ENCODE results near the gene GANAB.

The GANAB gene

DNA sequence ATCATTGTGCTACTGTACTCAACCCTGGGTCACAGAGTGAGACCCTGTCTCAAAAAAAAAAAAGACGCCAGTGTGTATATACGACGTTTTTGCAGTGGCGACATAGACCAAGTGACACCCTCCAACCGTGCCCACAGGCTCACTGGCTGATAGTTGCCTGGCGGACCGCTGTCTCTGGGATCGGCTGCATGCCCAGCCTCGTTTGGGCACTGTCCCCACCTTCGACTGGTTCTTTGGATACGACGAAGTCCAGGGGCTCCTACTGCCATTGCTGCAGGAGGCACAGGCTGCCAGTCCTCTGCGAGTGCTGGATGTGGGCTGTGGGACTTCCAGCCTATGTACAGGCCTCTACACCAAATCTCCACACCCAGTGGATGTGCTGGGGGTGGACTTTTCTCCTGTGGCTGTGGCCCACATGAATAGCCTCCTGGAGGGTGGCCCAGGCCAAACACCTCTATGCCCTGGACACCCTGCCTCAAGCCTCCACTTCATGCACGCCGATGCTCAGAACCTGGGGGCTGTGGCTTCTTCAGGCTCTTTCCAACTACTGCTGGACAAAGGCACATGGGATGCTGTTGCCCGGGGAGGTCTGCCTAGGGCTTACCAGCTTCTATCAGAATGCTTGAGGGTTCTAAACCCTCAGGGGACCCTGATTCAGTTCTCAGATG, 20.0 kb upstream of the GANAB start:
- TF ChIP-seq, protein P1, sequence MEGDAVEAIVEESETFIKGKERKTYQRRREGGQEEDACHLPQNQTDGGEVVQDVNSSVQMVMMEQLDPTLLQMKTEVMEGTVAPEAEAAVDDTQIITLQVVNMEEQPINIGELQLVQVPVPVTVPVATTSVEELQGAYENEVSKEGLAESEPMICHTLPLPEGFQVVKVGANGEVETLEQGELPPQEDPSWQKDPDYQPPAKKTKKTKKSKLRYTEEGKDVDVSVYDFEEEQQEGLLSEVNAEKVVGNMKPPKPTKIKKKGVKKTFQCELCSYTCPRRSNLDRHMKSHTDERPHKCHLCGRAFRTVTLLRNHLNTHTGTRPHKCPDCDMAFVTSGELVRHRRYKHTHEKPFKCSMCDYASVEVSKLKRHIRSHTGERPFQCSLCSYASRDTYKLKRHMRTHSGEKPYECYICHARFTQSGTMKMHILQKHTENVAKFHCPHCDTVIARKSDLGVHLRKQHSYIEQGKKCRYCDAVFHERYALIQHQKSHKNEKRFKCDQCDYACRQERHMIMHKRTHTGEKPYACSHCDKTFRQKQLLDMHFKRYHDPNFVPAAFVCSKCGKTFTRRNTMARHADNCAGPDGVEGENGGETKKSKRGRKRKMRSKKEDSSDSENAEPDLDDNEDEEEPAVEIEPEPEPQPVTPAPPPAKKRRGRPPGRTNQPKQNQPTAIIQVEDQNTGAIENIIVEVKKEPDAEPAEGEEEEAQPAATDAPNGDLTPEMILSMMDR (IDR thresholded peaks at IDR 0.05; ENCODE audit: low read depth, low read length), result no peak
- H3K4me3 ChIP-seq (replicated peaks in 1 of 2; ENCODE audit: low read depth in 2 of 2, low read length in 2 of 2), result peak overlapping the region; percentile 60 to 84
- no peak for DNase-seq (ENCODE audit: low read depth in 2 of 2)

- peak overlapping the region; percentile 60 to 84 for H3K4me3 ChIP-seq (replicated peaks in 1 of 2; ENCODE audit: low read depth in 2 of 2, low read length in 2 of 2)
- TF ChIP-seq, protein P1 (IDR thresholded peaks at IDR 0.05; ENCODE audit: low read depth, low read length), result no peak
- peak; percentile 66 to 75 for DNase-seq (ENCODE audit: low read depth in 2 of 2)
Observed at GRCh38 chr11:62665599-62666258, 19.3 kb upstream of the GANAB start.

GRCh38 chr11:62665075-62665598, 18.7 kb upstream of the GANAB start, which contains the start of the genes C11orf98 and CSKMT:
TSS of gene C11orf98 (minus strand) at chr11:62665210. CDS start at chr11:62665169, 41 bp downstream.
TSS of gene CSKMT (plus strand) at chr11:62665312. CDS start at chr11:62665880, 568 bp downstream.
- TF ChIP-seq, protein P1 (IDR thresholded peaks at IDR 0.05; ENCODE audit: low read depth, low read length), result no peak
- H3K4me3 ChIP-seq (replicated peaks in 1 of 2; ENCODE audit: low read depth in 2 of 2, low read length in 2 of 2), result peak within 1 kb of the TSS; percentile 60 to 84
- DNase-seq (ENCODE audit: low read depth in 2 of 2), result peak; percentile 93 to 96

GRCh38 chr11:62664405-62665074, 18.1 kb upstream of the GANAB start:
- H3K4me3 ChIP-seq (replicated peaks in 1 of 2; ENCODE audit: low read depth in 2 of 2, low read length in 2 of 2), result peak overlapping the region; percentile 60 to 84
- peak; percentile 52 to 57 for DNase-seq (ENCODE audit: low read depth in 2 of 2)
- TF ChIP-seq, protein P1 (IDR thresholded peaks at IDR 0.05; ENCODE audit: low read depth, low read length), result no peak

DNA sequence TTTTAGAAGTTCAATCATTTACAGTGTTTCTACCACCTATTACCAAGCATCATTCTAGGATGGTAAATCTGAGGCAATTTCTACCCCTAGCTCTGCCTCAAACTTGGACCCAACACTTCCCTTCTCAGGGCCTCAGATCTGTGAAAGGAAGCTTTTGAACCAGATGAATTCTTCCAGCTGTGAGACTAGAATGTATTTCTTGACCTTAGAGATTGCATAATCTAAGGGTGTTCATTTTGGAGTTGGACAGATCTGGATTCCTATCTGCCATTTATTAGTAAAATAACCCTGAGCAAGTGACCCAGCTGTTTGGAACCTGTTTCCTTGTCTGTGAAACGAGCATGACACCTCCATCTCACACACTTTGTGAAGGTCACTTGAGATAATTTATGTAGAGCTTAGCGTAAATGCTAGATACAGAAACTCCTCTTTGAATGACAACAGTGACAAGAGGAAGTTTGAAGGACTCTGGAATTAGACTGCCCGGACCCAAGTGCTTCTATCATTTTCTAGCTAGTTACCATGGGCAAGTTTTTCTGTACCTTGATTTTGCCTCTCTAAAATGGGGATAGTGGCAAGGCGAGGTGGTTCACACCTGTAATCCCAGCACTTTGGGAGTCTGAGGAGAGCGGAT, 10.5 kb upstream of the GANAB start:
- no peak overlapping the region for H3K4me3 ChIP-seq (replicated peaks in 1 of 2; ENCODE audit: low read depth in 2 of 2, low read length in 2 of 2)
- TF ChIP-seq, protein P1 (IDR thresholded peaks at IDR 0.05; ENCODE audit: low read depth, low read length), result no peak
- DNase-seq (ENCODE audit: low read depth in 2 of 2), result no peak

DNA sequence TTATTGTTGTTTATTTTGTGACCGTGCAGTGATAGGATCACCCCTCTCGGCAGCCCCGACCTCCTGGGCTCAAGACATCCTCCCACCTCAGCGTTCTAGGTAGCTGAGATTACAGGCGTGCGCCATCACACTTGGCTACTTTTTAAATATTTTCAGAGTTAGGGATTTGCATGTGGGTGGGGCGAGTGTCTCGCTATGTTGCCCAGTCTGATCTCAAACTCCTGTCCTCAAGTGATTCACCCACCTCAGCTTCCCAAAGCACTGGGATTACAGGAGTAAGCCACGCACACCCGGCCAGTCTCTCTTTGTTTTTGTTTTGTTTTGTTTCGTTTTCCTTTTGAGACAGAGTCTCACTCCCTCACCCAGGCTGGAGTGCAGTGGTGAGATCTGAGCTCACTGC, 7.9 kb upstream of the GANAB start:
- no peak for DNase-seq (ENCODE audit: low read depth in 2 of 2)
- TF ChIP-seq, protein P1 (IDR thresholded peaks at IDR 0.05; ENCODE audit: low read depth, low read length), result no peak
- no peak overlapping the region for H3K4me3 ChIP-seq (replicated peaks in 1 of 2; ENCODE audit: low read depth in 2 of 2, low read length in 2 of 2)

Data from cardiac fibroblast (primary cell).